ENCODE data around the gene MTM1.

The MTM1 gene

GRCh38 chrX:150548684-150549083 is 19.7 kb upstream of the MTM1 start:
- no peak for DNase-seq (ENCODE audit: low read depth in 2 of 2)

GRCh38 chrX:150551963-150552362 is 16.5 kb upstream of the MTM1 start:
- DNase-seq (ENCODE audit: low read depth in 2 of 2), result no peak

- no peak for DNase-seq (ENCODE audit: low read depth in 2 of 2)
These were observed 10.0 kb upstream of the MTM1 start for GRCh38 chrX:150558424-150558823.

GRCh38 chrX:150564838-150565237 is 3.6 kb upstream of the MTM1 start:
- no peak for DNase-seq (ENCODE audit: low read depth in 2 of 2)

- DNase-seq (ENCODE audit: low read depth in 2 of 2), result no peak
These were observed 2.9 kb upstream of the MTM1 start for GRCh38 chrX:150565551-150565950.

- DNase-seq (ENCODE audit: low read depth in 2 of 2), result no peak
These were observed 1.7 kb upstream of the MTM1 start for GRCh38 chrX:150566734-150567182.

GRCh38 chrX:150567645-150568319 is 639 bp upstream of the MTM1 start:
- DNase-seq (ENCODE audit: low read depth in 2 of 2), result no peak

DNA sequence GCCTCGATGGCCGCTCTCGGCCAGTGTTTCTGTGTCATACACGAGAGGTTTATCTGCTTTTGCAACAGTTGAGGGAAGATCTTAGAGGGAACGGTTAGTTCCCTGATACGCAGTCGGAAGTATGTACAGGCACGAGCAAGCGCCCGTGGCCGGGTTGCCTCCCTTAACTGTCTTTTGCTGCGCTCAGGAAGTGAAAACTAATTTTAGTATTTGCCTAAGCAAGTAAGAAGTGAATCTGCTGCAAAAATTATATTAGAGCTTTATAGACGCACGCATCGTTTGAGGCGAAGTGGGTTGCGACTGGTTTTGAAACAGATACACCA is 695 bp downstream of the MTM1 start:
- DNase-seq (ENCODE audit: low read depth in 2 of 2), result no peak

DNA sequence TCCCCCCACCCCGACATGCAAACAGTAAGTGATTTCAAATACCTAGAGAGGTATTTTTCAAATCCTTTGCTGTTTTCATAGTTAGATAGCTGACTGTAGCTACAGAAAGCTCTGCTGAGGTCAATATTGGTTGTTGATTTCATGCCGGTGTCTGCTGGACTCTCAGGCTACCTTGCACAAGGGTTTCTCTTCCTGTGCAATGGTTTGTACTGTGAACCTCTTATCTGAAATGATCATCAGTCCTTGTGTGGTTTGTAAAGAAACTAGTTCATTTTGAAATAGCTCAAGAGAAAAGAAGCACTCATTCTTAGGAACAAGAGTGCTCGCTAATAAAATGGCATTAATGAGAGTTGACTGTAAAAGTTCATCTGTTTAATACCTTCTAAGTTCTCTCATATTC is 2.1 kb downstream of the MTM1 start:
- DNase-seq (ENCODE audit: low read depth in 2 of 2), result no peak

DNA sequence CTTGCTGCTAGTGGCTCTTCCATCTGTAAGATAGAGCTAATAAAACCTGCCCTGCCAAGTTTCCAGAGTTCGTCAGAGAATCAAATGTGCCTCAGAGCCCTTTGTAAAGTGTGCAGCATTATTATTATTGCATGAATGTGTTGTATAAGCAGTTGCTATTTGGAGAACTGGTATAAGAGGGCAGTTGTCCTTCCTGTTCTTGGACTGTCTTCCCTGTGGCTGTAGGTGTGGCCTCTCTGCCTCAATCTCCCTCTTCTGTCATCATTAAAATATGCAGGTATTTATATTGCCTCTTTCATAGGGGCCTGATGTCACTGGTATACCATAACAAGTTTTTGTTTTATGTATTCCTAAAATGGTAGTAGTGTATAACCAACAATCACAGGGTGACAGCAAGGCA is 3.8 kb downstream of the MTM1 start:
- DNase-seq (ENCODE audit: low read depth in 2 of 2), result no peak

DNA sequence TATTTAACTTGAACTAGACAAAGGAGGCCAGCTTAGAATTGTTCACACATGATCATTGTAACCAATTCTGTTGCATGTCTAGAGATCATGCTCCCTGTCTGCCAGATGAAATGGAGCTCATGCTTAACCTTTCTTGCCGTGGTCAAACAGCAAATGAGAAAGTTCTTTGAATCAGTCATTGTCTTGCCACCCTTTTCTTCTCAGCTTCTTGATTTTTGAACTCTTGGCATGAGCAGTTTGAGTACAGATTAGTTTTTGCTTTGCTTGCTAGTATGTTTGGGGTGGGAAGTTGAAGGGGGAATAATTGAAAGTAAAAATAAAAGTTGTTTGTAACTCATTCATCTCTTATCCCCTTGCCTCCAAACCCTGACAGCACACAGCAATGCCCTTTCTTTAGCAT is 4.7 kb downstream of the MTM1 start:
- DNase-seq (ENCODE audit: low read depth in 2 of 2), result no peak

DNA sequence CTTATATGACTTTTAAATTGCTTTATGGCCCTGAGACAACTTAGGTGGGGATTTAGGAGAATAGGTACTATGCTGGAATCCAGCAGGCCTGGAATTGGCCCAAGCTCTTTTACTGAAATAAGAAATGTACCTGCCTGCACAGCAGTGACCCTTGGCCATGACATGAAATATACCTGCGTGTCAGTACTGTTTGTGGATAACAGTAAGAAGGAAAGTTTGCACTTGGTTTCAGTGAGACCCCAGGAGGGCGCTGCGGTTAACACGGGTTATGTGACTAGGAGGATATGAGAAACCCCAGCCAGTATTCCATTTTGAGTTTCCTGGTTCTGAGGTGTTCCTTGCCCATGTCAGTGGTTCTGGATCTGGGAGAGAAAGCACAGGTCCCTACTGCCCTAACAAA is 5.3 kb downstream of the MTM1 start:
- DNase-seq (ENCODE audit: low read depth in 2 of 2), result peak; percentile 7 to 35

DNA sequence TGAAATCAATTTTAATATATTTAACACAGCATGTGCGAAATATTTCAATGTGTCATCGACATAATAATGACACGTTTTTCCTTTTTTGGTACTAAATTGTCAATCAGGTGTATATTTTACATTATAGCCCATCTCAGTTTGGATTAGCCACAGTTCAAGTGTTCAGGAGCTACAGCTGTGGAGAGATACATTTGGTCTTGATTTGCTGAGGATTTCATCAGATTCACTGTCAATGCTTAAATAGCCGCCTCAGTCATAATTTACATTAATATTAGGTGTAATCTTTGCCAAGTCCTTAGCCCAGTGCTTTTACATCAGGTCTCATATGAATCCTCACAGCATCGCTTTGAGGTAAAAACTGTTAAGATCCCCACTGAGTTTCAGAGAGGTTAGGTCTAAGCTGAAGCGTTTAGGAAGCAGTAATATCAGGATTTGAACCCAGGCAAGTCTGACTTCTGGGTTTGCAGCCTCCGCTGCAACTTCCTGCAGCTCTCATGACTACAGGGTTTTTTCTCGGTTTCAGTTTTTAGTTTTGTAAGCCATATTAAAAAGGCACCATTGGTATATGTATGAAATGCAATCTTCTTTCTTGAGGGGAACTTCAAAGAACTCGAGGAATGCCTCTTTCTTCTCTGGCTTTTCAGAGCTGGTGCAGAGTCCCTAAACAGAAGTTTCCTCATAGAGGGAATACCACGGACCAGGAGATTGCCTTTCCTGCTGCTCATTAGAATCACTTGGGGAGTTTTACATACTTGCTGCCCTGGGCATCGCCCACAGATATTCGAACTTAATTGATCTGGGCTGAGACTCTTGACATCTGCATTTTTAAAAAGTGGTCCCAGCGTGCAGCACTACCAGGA is 6.4 kb downstream of the MTM1 start:
- DNase-seq (ENCODE audit: low read depth in 2 of 2), result no peak

DNA sequence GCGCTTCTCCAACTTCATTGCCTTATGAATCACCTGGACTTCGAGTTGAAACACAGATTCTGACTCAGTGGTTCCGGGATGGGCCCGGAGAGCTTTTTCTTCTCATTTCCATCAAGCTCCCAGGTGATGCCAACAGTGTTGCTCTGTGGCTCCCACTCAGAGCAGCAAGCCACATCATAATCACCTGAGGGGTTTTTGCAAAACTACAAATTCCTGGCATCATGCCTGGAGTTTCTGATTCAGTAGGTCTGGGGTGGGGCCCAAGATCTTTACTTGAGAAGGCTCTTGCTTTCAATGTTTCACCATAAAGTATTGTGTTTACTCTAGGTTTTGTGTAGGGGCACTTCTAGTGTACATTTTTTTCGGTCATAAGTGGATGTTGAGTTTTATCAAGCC is 7.0 kb downstream of the MTM1 start:
- peak in 1 of 2 donors; percentile 42 for DNase-seq (ENCODE audit: low read depth in 2 of 2)

- DNase-seq (ENCODE audit: low read depth in 2 of 2), result no peak
These were observed 8.8 kb downstream of the MTM1 start for GRCh38 chrX:150577174-150577573.

- DNase-seq (ENCODE audit: low read depth in 2 of 2), result no peak
These were observed 12.8 kb downstream of the MTM1 start for GRCh38 chrX:150581093-150581775.

- no peak for DNase-seq (ENCODE audit: low read depth in 2 of 2)
These were observed 14.0 kb downstream of the MTM1 start for GRCh38 chrX:150582338-150582948.

- DNase-seq (ENCODE audit: low read depth in 2 of 2), result peak in 1 of 2 donors; percentile 21
These were observed 19.4 kb downstream of the MTM1 start for GRCh38 chrX:150587585-150588503.

DNA sequence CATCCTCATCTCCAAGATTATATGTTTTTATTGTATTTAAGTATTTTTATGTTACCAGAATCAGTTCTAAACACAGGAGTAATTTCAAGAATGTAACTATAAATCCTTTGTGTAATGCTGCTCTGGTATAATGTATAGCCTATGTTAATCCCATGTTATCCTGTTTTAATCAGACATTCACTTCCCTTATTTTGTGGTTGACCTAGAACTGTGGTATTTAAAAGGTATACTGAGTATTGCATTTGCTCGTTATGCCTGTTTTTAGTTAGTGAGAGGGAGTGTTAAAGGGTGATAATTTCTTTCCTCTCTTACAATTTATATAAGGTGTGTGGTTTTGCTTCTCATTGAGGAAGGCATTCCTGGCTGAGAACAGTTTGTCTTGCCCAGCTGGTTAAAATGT is 26.2 kb downstream of the MTM1 start:
- DNase-seq (ENCODE audit: low read depth in 2 of 2), result no peak

DNA sequence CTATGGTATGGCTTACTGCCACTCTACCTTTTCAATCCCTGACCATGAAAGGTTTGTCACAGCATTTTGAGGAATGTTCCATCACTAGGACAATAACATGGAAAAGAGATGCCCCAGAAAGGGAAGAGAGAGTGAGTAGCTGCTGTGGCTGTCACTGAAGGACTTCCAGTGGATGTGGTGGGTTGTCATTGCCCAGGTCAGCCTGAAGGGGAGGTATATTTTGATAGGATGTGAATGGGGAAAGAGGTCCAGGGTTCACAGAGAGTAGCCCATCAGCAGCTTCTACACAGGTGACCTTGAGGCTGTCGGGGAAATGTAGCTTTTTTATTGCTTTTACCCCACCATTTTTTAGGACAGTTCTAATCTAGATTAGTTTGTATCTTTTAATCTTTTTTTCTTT is 30.8 kb downstream of the MTM1 start:
- DNase-seq (ENCODE audit: low read depth in 2 of 2), result no peak

DNA sequence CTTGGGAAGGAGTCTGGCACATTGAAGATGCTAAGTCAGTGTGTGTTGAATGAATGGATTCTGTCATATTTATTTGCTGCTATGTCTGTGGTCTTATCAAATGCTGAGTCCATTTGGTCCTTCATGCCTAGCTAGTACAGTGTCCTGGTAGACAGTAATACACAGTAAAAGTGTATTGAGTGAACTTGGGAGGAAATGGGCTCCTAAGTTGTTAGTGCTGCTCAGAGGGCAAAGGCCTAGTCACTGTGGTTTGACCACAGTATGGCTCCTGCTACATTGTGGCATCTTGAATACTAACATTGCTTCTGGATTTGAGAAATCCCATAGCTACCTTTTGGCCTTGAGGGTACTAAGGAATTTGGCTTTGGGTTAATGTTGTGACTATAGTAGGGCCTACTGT is 33.9 kb downstream of the MTM1 start:
- no peak for DNase-seq (ENCODE audit: low read depth in 2 of 2)

Measured in stimulated activated CD8-positive, alpha-beta memory T cell treated with anti-CD3 and anti-CD28 coated beads, Interleukin-2, amount 100 ng/mL, for 48 hours (primary cell).